HepG2 (cell line): ENCODE measurements around the gene NCOA4. TPM values are rescaled to one million over a fixed set of nuclear protein-coding genes. Genes with fewer than 3 reads are reported as not detected.

Experiments
- AGO2 ChIP-seq: fragments of 200-400 bp; formaldehyde crosslinking; optimal IDR thresholded peaks from 2 replicates; pipeline ENCODE3; 2017; ENCODE audit warnings: mild to moderate bottlenecking, low read depth, low read length, moderate library complexity
- BORCS8-MEF2B ChIP-seq: sonication (generic); formaldehyde crosslinking; IDR thresholded peaks from 2 replicates; pipeline ENCODE4 v1.8.0; 2022; ENCODE audit warnings: mild to moderate bottlenecking, missing genetic modification reagents
- CBX2 ChIP-seq, 2 experiments: fragments of 200-600 bp in 1 of 2; sonication (generic); formaldehyde crosslinking in 1 of 2; IDR thresholded peaks; 2 replicates each; pipeline versions ENCODE4 v1.7.0 to v1.8.1; 2018 to 2022; ENCODE audit warnings: low read depth in 2 of 2, low read length in 1 of 2, mild to moderate bottlenecking in 1 of 2, missing genetic modification reagents in 1 of 2
- ELF1 ChIP-seq: sonication (generic); formaldehyde crosslinking; IDR thresholded peaks from 2 replicates; pipeline ENCODE4 v1.4.0; 2020; ENCODE audit warnings: missing genetic modification reagents
- FOXK1 ChIP-seq: sonication (generic); formaldehyde crosslinking; IDR thresholded peaks from 2 replicates; pipeline ENCODE4 v1.4.0; 2020; ENCODE audit warnings: low read depth, missing genetic modification reagents, borderline replicate concordance
- HNRNPH1 ChIP-seq: fragments of 200-400 bp; formaldehyde crosslinking; optimal IDR thresholded peaks from 2 replicates; pipeline ENCODE3; 2017; ENCODE audit warnings: mild to moderate bottlenecking, low read depth, low read length
- JUND ChIP-seq: sonication (generic); formaldehyde crosslinking; IDR thresholded peaks from 2 replicates; pipeline ENCODE4 v1.8.0; 2022; ENCODE audit warnings: mild to moderate bottlenecking, missing genetic modification reagents
- KDM3A ChIP-seq: IDR thresholded peaks from 2 replicates; pipeline ENCODE4 v1.6.1; 2018; ENCODE audit warnings: low read depth, missing compliant biosample characterization
- ONECUT2 ChIP-seq: sonication (generic); formaldehyde crosslinking; IDR thresholded peaks from 2 replicates; pipeline ENCODE4 v1.4.0; 2020; ENCODE audit warnings: missing genetic modification reagents
- PITX1 ChIP-seq: sonication (generic); formaldehyde crosslinking; IDR thresholded peaks from 2 replicates; pipeline ENCODE4 v1.5.1; 2020; ENCODE audit warnings: mild to moderate bottlenecking, missing genetic modification reagents
- PRPF4 ChIP-seq: fragments of 200-400 bp; formaldehyde crosslinking; IDR thresholded peaks from 2 replicates; pipeline ENCODE4 v1.6.1; 2016; ENCODE audit warnings: low read length, low read depth; ENCODE audit not compliant: poor library complexity, severe bottlenecking
- ZFP1 ChIP-seq: IDR thresholded peaks from 2 replicates; pipeline ENCODE4 v1.6.1; 2016
- ZNF230 ChIP-seq: sonication (generic); formaldehyde crosslinking; IDR thresholded peaks from 2 replicates; pipeline ENCODE4 v1.4.0; 2020; ENCODE audit warnings: mild to moderate bottlenecking, missing genetic modification reagents
- ZNF251 ChIP-seq: sonication (generic); formaldehyde crosslinking; IDR thresholded peaks from 2 replicates; pipeline ENCODE4 v1.9.0; 2021; ENCODE audit warnings: mild to moderate bottlenecking, missing genetic modification reagents
- ZNF746 ChIP-seq: sonication (generic); formaldehyde crosslinking; IDR thresholded peaks from 2 replicates; pipeline ENCODE4 v1.8.0; 2022; ENCODE audit warnings: mild to moderate bottlenecking, missing genetic modification reagents
- ZXDC ChIP-seq: sonication (generic); formaldehyde crosslinking; IDR thresholded peaks from 2 replicates; pipeline ENCODE4 v1.5.0; 2020; ENCODE audit warnings: mild to moderate bottlenecking, missing genetic modification reagents
- polyA plus RNA-seq, 8 experiments: library from polyadenylated mRNA; depleted of rRNA in 3 of 8; stranded (reverse) in 7 of 8; unstranded in 1 of 8; fragments of >200 nt; fragmentation: Illumina TruSeq in 4 of 8; extraction: Trizol in 4 of 8; gene quantifications; 2 replicates each; pipeline versions ENCODE4 v1.2.1 to v1.2.3, GENCODE V29; 2011 to 2016; ENCODE audit warnings: low read depth in 4 of 8, missing spikeins in 1 of 8, mixed read lengths in 1 of 8; ENCODE audit not compliant: insufficient read depth in 1 of 8
- total RNA-seq, 5 experiments: library from RNA; depleted of rRNA; stranded (reverse); fragments of >200 nt; fragmentation: Illumina TruSeq; extraction: Trizol; gene quantifications; 2 replicates each; pipeline ENCODE4 v1.2.3, GENCODE V29; 2016; ENCODE audit warnings: low read depth in 1 of 5
- TF ChIP-seq, protein P1 (sequence below): sonication (generic); formaldehyde crosslinking; IDR thresholded peaks from 2 replicates; pipeline ENCODE4 v1.8.0; 2022; ENCODE audit warnings: missing genetic modification reagents, mild to moderate bottlenecking, inconsistent platforms, borderline replicate concordance
- TF ChIP-seq, protein P2 (sequence below): sonication (generic); formaldehyde crosslinking; IDR thresholded peaks from 2 replicates; pipeline ENCODE4 v1.8.0; 2022; ENCODE audit warnings: mild to moderate bottlenecking, missing genetic modification reagents
- TF ChIP-seq, protein P3 (sequence below): sonication (generic); formaldehyde crosslinking; conservative IDR thresholded peaks from 2 replicates; pipeline ENCODE4 v1.8.0; 2022; ENCODE audit warnings: missing genetic modification reagents
- TF ChIP-seq, protein P4 (sequence below): sonication (generic); formaldehyde crosslinking; IDR thresholded peaks from 2 replicates; pipeline ENCODE4 v1.9.0; 2021; ENCODE audit warnings: missing genetic modification reagents, borderline replicate concordance
- TF ChIP-seq, protein P5 (sequence below): sonication (generic); formaldehyde crosslinking; IDR thresholded peaks from 2 replicates; pipeline ENCODE4 v1.4.0; 2020; ENCODE audit warnings: mild to moderate bottlenecking, missing genetic modification reagents

The NCOA4 gene
- total and polyA plus RNA-seq, 2 of the 13 experiments (the other 11 are each of a cell fraction or from before 2014, with no cell fraction given): 306 to 400 TPM

- TF ChIP-seq, protein P1, sequence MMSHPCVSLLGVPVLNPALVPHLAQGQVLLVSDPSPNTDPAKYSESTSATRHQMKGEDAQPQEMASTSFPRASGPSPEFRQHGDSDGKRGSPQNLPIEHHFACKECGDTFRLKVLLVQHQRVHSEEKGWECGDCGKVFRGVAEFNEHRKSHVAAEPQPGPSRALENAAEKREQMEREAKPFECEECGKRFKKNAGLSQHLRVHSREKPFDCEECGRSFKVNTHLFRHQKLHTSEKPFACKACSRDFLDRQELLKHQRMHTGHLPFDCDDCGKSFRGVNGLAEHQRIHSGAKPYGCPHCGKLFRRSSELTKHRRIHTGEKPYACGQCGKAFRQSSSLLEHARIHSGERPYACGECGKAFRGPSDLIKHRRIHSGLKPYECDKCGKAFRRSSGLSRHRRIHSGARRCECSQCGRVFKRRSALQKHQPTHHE (CRISPR knock-in tag): no peak
- TF ChIP-seq ZNF251 (CRISPR knock-in tag) (no peak), KDM3A (no peak; the same call in 1 of the 2 replicates), ZNF746 (CRISPR knock-in tag) (no peak), AGO2 (no peak), ELF1 (CRISPR knock-in tag) (no peak), PITX1 (no peak), ZNF230 (no peak), FOXK1 (CRISPR knock-in tag) (no peak), JUND (CRISPR knock-in tag) (0 out of 2 replicates have a peak, but pooled peaks have one; percentile 7), BORCS8-MEF2B (CRISPR knock-in tag) (0 out of 2 replicates have a peak, but pooled peaks have one; percentile 16), ONECUT2 (CRISPR knock-in tag) (no peak), ZXDC (no peak), HNRNPH1 (no peak), PRPF4 (no peak), CBX2 (IDR thresholded peaks at IDR 0.05; ENCODE audit: low read depth, low read length) (no peak), CBX2 (CRISPR knock-in tag; IDR thresholded peaks at IDR 0.05; ENCODE audit: low read depth) (no peak), ZFP1 (no peak)
- TF ChIP-seq, protein P2, sequence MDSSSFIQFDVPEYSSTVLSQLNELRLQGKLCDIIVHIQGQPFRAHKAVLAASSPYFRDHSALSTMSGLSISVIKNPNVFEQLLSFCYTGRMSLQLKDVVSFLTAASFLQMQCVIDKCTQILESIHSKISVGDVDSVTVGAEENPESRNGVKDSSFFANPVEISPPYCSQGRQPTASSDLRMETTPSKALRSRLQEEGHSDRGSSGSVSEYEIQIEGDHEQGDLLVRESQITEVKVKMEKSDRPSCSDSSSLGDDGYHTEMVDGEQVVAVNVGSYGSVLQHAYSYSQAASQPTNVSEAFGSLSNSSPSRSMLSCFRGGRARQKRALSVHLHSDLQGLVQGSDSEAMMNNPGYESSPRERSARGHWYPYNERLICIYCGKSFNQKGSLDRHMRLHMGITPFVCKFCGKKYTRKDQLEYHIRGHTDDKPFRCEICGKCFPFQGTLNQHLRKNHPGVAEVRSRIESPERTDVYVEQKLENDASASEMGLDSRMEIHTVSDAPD (CRISPR knock-in tag): peak; percentile 11
- TF ChIP-seq, protein P3, sequence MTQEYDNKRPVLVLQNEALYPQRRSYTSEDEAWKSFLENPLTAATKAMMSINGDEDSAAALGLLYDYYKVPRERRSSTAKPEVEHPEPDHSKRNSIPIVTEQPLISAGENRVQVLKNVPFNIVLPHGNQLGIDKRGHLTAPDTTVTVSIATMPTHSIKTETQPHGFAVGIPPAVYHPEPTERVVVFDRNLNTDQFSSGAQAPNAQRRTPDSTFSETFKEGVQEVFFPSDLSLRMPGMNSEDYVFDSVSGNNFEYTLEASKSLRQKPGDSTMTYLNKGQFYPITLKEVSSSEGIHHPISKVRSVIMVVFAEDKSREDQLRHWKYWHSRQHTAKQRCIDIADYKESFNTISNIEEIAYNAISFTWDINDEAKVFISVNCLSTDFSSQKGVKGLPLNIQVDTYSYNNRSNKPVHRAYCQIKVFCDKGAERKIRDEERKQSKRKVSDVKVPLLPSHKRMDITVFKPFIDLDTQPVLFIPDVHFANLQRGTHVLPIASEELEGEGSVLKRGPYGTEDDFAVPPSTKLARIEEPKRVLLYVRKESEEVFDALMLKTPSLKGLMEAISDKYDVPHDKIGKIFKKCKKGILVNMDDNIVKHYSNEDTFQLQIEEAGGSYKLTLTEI: no peak
- TF ChIP-seq, protein P4, sequence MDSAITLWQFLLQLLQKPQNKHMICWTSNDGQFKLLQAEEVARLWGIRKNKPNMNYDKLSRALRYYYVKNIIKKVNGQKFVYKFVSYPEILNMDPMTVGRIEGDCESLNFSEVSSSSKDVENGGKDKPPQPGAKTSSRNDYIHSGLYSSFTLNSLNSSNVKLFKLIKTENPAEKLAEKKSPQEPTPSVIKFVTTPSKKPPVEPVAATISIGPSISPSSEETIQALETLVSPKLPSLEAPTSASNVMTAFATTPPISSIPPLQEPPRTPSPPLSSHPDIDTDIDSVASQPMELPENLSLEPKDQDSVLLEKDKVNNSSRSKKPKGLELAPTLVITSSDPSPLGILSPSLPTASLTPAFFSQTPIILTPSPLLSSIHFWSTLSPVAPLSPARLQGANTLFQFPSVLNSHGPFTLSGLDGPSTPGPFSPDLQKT: no peak
- TF ChIP-seq, protein P5, sequence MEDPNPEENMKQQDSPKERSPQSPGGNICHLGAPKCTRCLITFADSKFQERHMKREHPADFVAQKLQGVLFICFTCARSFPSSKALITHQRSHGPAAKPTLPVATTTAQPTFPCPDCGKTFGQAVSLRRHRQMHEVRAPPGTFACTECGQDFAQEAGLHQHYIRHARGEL (CRISPR knock-in tag): 0 out of 2 replicates have a peak, but pooled peaks have one; percentile 39
Observed at GRCh38 chr10:46052791-46053375, 22.5 kb upstream of the NCOA4 start (continued).
